ENCODE data around the gene DGKZ.

DNA sequence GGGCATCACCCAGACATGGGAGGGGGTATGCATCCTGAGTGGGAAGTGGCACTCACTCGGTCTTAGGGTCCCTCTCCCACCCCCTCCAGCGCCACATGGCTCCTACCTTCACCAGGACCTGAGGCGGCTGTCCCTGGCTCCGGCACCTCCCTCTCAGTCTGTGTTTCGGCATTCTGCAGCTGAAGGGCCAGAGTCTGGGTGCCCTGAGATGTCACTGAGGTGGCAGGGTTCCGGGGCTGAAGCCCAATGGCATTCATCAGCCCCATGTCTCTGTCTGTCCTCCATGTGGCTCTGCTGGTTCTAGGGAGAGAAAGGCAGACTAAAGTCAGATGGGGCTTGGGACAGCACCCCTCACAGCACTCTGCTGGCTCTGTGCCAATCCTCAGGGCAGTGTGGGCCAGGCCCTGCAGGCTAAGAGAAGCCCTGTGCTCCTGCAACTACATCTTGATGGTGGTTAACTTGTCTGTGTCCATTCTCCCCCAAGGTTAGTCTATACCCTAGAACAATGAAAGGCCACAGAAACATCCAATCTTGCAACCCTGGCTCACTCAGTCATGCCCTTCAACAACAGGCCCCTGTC lies 61.2 kb downstream of the DGKZ start:
- no peak for TF ChIP-seq POLR2A (IDR thresholded peaks at IDR 0.05; ENCODE audit: low read depth, low read length)
- TF ChIP-seq TAF1 (IDR thresholded peaks at IDR 0.05; ENCODE audit: borderline replicate concordance, low read depth, low read length) = no peak
- no peak for TF ChIP-seq POLR2AphosphoS5 (IDR thresholded peaks at IDR 0.05; ENCODE audit: low read depth, low read length)

Measured in GM12892 (cell line).